ENCODE measurements around the gene B3GNT3. TPM values are rescaled to one million over a fixed set of nuclear protein-coding genes. Genes with fewer than 3 reads are reported as not detected.
A peak's percentile ranks its signal among the peaks of the same experiment; 100 is the strongest.

B3GNT3 gene
- total RNA-seq (2021) (1.2 to 1.9 TPM (median 1.3 TPM) in 3 replicates), Bru-seq, nascent RNA (percentile 26 among the genes with signal in this experiment)
- long read RNA-seq, experiment 1, partial matches to known transcripts: 0 of 1 reads
- long read RNA-seq, experiment 1, other reads (novel, unspliced or antisense): 0 of 1 reads
- long read RNA-seq, experiment 2, partial matches to known transcripts: 0 of 1 reads
- long read RNA-seq, experiment 2, other reads (novel, unspliced or antisense): 0 of 1 reads
- long read RNA-seq, experiment 3, partial matches to known transcripts: 0 of 1 reads
- long read RNA-seq, experiment 3, other reads (novel, unspliced or antisense): 0 of 1 reads

- H3K4me3 Mint-ChIP-seq: peak within 1 kb of the TSS; percentile 68
- H3K27ac Mint-ChIP-seq: no peak within 1 kb of the TSS
- POLR2A ChIA-PET: interaction anchor here (1.0 kb wide), 1 partner anchor 12 kb away, joined by 3 read pairs; no protein-coding TSS in a partner anchor
- TF ChIP-seq TCF7 (CRISPR knock-in tag; IDR thresholded peaks at IDR 0.05; ENCODE audit: low read depth) (peak; percentile 68; the same call in 1 of the 2 replicates), E2F4 (CRISPR knock-in tag; IDR thresholded peaks at IDR 0.05; ENCODE audit: borderline replicate concordance, low read depth) (0 out of 2 replicates have a peak, but pooled peaks have one; percentile 32), GTF2I (CRISPR knock-in tag; conservative IDR thresholded peaks at IDR 0.05) (peak; percentile 95), GRHL2 (CRISPR knock-in tag; IDR thresholded peaks at IDR 0.05; ENCODE audit: insufficient replicate concordance, severe bottlenecking) (no peak), RELA (CRISPR knock-in tag; IDR thresholded peaks at IDR 0.05; ENCODE audit: borderline replicate concordance) (no peak; the same call in 1 of the 2 replicates), FOXP1 (CRISPR knock-in tag; IDR thresholded peaks at IDR 0.05; ENCODE audit: borderline replicate concordance) (peak; percentile 72; the same call in 1 of the 2 replicates), SP1 (CRISPR knock-in tag; conservative IDR thresholded peaks at IDR 0.05) (peak; percentile 72), TEAD4 (CRISPR knock-in tag; IDR thresholded peaks at IDR 0.05) (no peak), ZNF121 (CRISPR knock-in tag; IDR thresholded peaks at IDR 0.05) (peak; percentile 66; the same call in 1 of the 2 replicates), USF2 (CRISPR knock-in tag; IDR thresholded peaks at IDR 0.05) (peak; percentile 20; the same call in 1 of the 2 replicates), NFE2L1 (CRISPR knock-in tag; IDR thresholded peaks at IDR 0.05) (peak; percentile 62; the same call in 1 of the 2 replicates), MLX (CRISPR knock-in tag; IDR thresholded peaks at IDR 0.05) (no peak), AR (CRISPR knock-in tag; IDR thresholded peaks at IDR 0.05) (no peak), JAZF1 (CRISPR knock-in tag; IDR thresholded peaks at IDR 0.05) (no peak), ARID4B (CRISPR knock-in tag; IDR thresholded peaks at IDR 0.05; ENCODE audit: borderline replicate concordance) (0 out of 2 replicates have a peak, but pooled peaks have one; percentile 45)
- DNase-seq (ENCODE audit: low spot score): peak; percentile 75
- CTCF ChIA-PET: interaction anchor here (0.6 to 1.9 kb wide), 12 partner anchors 8 to 137 kb away, joined by 3 to 6 read pairs (median 4); partner anchors contain the start of gene RPL18A
- peaks cover 10% of the 10 kb centered on the region for H3K4me1 Mint-ChIP-seq
- no peaks in the 10 kb centered on the region for H3K9me3 Mint-ChIP-seq
- peaks cover 29% of the 10 kb centered on the region for H3K27me3 Mint-ChIP-seq (ENCODE audit: low read depth)
- peak; percentile 78 for ATAC-seq
- no peaks in the 10 kb centered on the region for H3K36me3 Mint-ChIP-seq
Observed at GRCh38 chr19:17794731-17795494, at the start of gene B3GNT3. B3GNT3 (plus strand) TSS chr19:17795138; CDS start chr19:17807808, 12,670 bp downstream.

Measured in WTC11 (cell line).